HG02970 (cell line): ENCODE measurements around the gene TNFSF13B.
"Not testable (repeated sequence)": the region's sequence is repeated elsewhere in the genome, so short reads cannot be mapped to it uniquely, and the experiment has no call there.

Experiments
- ATAC-seq: cut with Tn5 transposase; IDR thresholded peaks from one replicate; pipeline ENCODE4 v1.9.1; 2021; ENCODE audit warnings: mild to moderate bottlenecking, moderate library complexity, moderate number of reproducible peaks; ENCODE audit not compliant: unreplicated experiment, low FRiP score

Gene TNFSF13B

GRCh38 chr13:108269601-108270328 is at the start of gene TNFSF13B:
TSS of gene TNFSF13B (plus strand) at chr13:108269718. CDS start at chr13:108269896, 178 bp downstream.
- peak; percentile 74 for ATAC-seq

GRCh38 chr13:108220041-108220440 is 49.5 kb upstream of the TNFSF13B start:
- ATAC-seq, result no peak

- ATAC-seq, result no peak
These were observed 45.6 kb upstream of the TNFSF13B start for GRCh38 chr13:108223687-108224503.

GRCh38 chr13:108225440-108225839 is 44.1 kb upstream of the TNFSF13B start:
- no peak for ATAC-seq

GRCh38 chr13:108226184-108226583 is 43.3 kb upstream of the TNFSF13B start:
- no peak for ATAC-seq

GRCh38 chr13:108227651-108228272 is 41.8 kb upstream of the TNFSF13B start:
- ATAC-seq, result no peak

- no peak for ATAC-seq
These were observed 39.1 kb upstream of the TNFSF13B start for GRCh38 chr13:108230377-108230776.

GRCh38 chr13:108249150-108249549 is 20.4 kb upstream of the TNFSF13B start:
- no peak for ATAC-seq

- ATAC-seq, result no peak
These were observed 12.3 kb upstream of the TNFSF13B start for GRCh38 chr13:108257248-108257647.

- no peak for ATAC-seq
These were observed 5.7 kb upstream of the TNFSF13B start for GRCh38 chr13:108263621-108264355.

GRCh38 chr13:108266321-108266990 is 3.1 kb upstream of the TNFSF13B start:
- ATAC-seq, result no peak

GRCh38 chr13:108267347-108267746 is 2.2 kb upstream of the TNFSF13B start:
- ATAC-seq, result no peak

- ATAC-seq, result not testable (repeated sequence)
These were observed 1.7 kb upstream of the TNFSF13B start for GRCh38 chr13:108267855-108268254.

GRCh38 chr13:108268466-108269112 is 929 bp upstream of the TNFSF13B start:
- no peak for ATAC-seq

- ATAC-seq, result peak; percentile 14
These were observed 924 bp downstream of the TNFSF13B start for GRCh38 chr13:108270442-108270841.

- ATAC-seq, result no peak
These were observed 2.8 kb downstream of the TNFSF13B start for GRCh38 chr13:108272333-108272732.

- ATAC-seq, result no peak
These were observed 4.1 kb downstream of the TNFSF13B start for GRCh38 chr13:108273429-108274118.

- no peak for ATAC-seq
These were observed 5.2 kb downstream of the TNFSF13B start for GRCh38 chr13:108274718-108275117.

- ATAC-seq, result no peak
These were observed 6.5 kb downstream of the TNFSF13B start for GRCh38 chr13:108276060-108276459.
